ENCODE results near the gene CDH4. TPM values are rescaled to one million over a fixed set of nuclear protein-coding genes. Genes with fewer than 3 reads are reported as not detected.

Gene CDH4
- total RNA-seq, 3 donors from 2014 or later (not counting 1 experiment from before 2014, with no cell fraction given), result 0.18 TPM; not detected in 2

DNA sequence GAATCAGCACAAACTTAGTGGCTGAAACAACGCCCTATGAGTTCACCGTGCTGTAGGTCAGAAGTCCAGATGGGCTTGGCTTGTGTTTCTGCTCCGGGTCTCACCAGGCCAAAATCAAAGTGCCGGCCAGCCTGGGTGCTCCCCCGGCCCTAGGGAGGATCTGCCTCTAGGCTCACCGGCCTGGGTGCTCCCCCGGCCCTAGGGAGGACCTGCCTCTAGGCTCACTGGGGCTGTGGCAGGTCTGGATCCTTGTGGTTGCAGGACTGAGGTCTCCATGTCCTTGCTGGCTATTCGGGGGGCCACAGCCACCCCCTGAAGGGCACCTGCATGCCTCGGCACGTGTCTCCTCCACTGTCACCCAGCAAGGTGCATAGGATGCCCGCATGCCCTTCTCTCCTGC lies 597.3 kb downstream of the CDH4 start:
- Mint-ChIP-seq H3K27ac (no peak overlapping the region), H3K4me3 (no peak overlapping the region), H3K9me3 (no peaks in the 10 kb centered on the region), H3K36me3 (no peaks in the 10 kb centered on the region), H3K27me3 (ENCODE audit: low read depth in 2 of 2) (peaks cover 0 to 3% of the 10 kb centered on the region in 2 donors), H3K4me1 (no peaks in the 10 kb centered on the region)
- TF ChIP-seq, protein P1, sequence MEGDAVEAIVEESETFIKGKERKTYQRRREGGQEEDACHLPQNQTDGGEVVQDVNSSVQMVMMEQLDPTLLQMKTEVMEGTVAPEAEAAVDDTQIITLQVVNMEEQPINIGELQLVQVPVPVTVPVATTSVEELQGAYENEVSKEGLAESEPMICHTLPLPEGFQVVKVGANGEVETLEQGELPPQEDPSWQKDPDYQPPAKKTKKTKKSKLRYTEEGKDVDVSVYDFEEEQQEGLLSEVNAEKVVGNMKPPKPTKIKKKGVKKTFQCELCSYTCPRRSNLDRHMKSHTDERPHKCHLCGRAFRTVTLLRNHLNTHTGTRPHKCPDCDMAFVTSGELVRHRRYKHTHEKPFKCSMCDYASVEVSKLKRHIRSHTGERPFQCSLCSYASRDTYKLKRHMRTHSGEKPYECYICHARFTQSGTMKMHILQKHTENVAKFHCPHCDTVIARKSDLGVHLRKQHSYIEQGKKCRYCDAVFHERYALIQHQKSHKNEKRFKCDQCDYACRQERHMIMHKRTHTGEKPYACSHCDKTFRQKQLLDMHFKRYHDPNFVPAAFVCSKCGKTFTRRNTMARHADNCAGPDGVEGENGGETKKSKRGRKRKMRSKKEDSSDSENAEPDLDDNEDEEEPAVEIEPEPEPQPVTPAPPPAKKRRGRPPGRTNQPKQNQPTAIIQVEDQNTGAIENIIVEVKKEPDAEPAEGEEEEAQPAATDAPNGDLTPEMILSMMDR (IDR thresholded peaks at IDR 0.05), result no peak
- no peaks in the 10 kb centered on the region for H3K27me3 ChIP-seq (ENCODE audit: control insufficient read depth, insufficient read depth, low read length)
- no peak for DNase-seq
- intact Hi-C loops (cut with micrococcal nuclease), result no loop called here
- no peaks in the 10 kb centered on the region for H3K36me3 ChIP-seq (ENCODE audit: control insufficient read depth, insufficient read depth, low read length)
- H3K4me3 ChIP-seq (ENCODE audit: low read length), result no peak overlapping the region
- peaks cover 10% of the 10 kb centered on the region for H3K9me3 ChIP-seq (ENCODE audit: control insufficient read depth, insufficient read depth, low read length)
- ATAC-seq, result no peak
- WGBS (ENCODE audit: insufficient coverage), result 86% methylated on average over 11 of the region's 11 CpGs
- H3K27ac ChIP-seq (ENCODE audit: low read length), result no peak overlapping the region
- no peaks in the 10 kb centered on the region for H3K4me1 ChIP-seq (ENCODE audit: control insufficient read depth, insufficient read depth, low read length)

DNA sequence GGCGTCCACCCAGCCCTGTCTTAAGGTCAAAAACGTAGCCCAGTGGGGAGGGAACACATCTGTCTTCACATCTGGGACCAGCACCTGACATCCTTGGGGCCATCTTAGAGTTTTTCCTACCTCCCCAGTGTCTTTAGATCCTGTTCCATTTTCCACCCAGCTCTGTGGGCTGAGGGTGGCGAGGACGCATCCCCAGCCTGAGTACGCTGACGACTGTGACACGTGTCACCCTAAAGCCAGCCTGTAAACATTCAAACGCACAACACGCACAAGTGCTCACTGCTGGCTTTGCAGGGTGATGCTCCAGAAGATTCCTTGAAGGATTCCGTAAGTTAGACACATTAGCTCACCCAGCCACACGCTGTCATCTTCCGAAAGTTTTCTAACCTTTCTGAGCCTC lies 597.8 kb downstream of the CDH4 start:
- H3K4me3 Mint-ChIP-seq, result no peak overlapping the region

DNA sequence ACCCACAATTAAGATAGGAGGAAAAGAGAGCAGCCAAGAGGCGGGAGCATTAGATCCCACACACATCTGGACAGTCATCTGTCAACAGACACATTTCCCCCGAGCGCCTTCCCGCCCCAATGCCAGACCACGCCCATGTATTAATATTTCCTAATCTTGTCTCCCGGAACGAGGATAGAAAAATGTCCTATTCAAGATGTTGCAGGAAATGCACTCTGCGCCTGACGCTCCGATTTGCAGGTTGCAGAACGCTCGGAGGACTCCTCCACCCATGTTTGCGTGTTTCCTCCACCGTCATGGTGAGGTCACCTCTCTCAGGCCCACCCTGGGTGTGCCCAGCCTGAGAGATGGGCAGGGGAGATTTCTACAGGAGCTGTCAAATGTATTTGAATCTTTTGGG lies 598.4 kb downstream of the CDH4 start:
- TF ChIP-seq, protein P1 (IDR thresholded peaks at IDR 0.05), result no peak
- Mint-ChIP-seq H3K27ac (no peak overlapping the region), H3K9me3 (no peaks in the 10 kb centered on the region), H3K36me3 (no peaks in the 10 kb centered on the region), H3K4me1 (no peaks in the 10 kb centered on the region), H3K27me3 (ENCODE audit: low read depth in 2 of 2) (peaks cover 0 to 3% of the 10 kb centered on the region in 2 donors), H3K4me3 (no peak overlapping the region)
- 90% methylated on average over 14 of the region's 14 CpGs for WGBS (ENCODE audit: insufficient coverage)
- intact Hi-C loops (cut with micrococcal nuclease), result no loop called here
- H3K36me3 ChIP-seq (ENCODE audit: control insufficient read depth, insufficient read depth, low read length), result no peaks in the 10 kb centered on the region
- no peaks in the 10 kb centered on the region for H3K27me3 ChIP-seq (ENCODE audit: control insufficient read depth, insufficient read depth, low read length)
- H3K4me3 ChIP-seq (ENCODE audit: low read length), result no peak overlapping the region
- DNase-seq (no peak), ATAC-seq (no peak)
- H3K27ac ChIP-seq (ENCODE audit: low read length), result no peak overlapping the region
- H3K4me1 ChIP-seq (ENCODE audit: control insufficient read depth, insufficient read depth, low read length), result no peaks in the 10 kb centered on the region
- peaks cover 8% of the 10 kb centered on the region for H3K9me3 ChIP-seq (ENCODE audit: control insufficient read depth, insufficient read depth, low read length)

More for the DNA sequence above, 597.8 kb downstream of the CDH4 start:
- H3K36me3 ChIP-seq (ENCODE audit: control insufficient read depth, insufficient read depth, low read length), result no peaks in the 10 kb centered on the region
- Mint-ChIP-seq H3K27me3 (ENCODE audit: low read depth in 2 of 2) (peaks cover 0 to 3% of the 10 kb centered on the region in 2 donors), H3K27ac (no peak overlapping the region), H3K9me3 (no peaks in the 10 kb centered on the region), H3K4me1 (no peaks in the 10 kb centered on the region), H3K36me3 (no peaks in the 10 kb centered on the region)
- ATAC-seq (no peak), DNase-seq (no peak)
- TF ChIP-seq, protein P1 (IDR thresholded peaks at IDR 0.05), result no peak
- no peaks in the 10 kb centered on the region for H3K27me3 ChIP-seq (ENCODE audit: control insufficient read depth, insufficient read depth, low read length)
- peaks cover 8% of the 10 kb centered on the region for H3K9me3 ChIP-seq (ENCODE audit: control insufficient read depth, insufficient read depth, low read length)
- H3K4me3 ChIP-seq (ENCODE audit: low read length), result no peak overlapping the region
- H3K27ac ChIP-seq (ENCODE audit: low read length), result no peak overlapping the region
- H3K4me1 ChIP-seq (ENCODE audit: control insufficient read depth, insufficient read depth, low read length), result no peaks in the 10 kb centered on the region
- intact Hi-C loops (cut with micrococcal nuclease), result no loop called here
- WGBS (ENCODE audit: insufficient coverage), result 85% methylated on average over 12 of the region's 12 CpGs
